Neural cell (in vitro differentiated cells): Measurements from ENCODE around the gene LRRC26. TPM values are rescaled to one million over a fixed set of nuclear protein-coding genes. Genes with fewer than 3 reads are reported as not detected.

Experiments
- H2AFZ ChIP-seq: fragments of 200-600, 300-800 bp; sonication (generic), shearing (Covaris generic); 2 replicates; pipeline ENCODE4 v1.6.0; 2014; ENCODE audit warnings: low read depth, mild to moderate bottlenecking, antibody characterized with exemption, low read length, moderate library complexity
- H3F3A ChIP-seq: fragments of 200-600 bp; shearing (Covaris generic); 2 replicates; pipeline ENCODE4 v1.6.1; 2016; ENCODE audit warnings: mild to moderate bottlenecking, moderate library complexity, mixed read lengths, antibody characterized with exemption, low read length; ENCODE audit not compliant: insufficient read depth, poor library complexity, severe bottlenecking
- H3K27ac ChIP-seq: fragments of 200-600, 300-800 bp; sonication (generic), shearing (Covaris generic); 2 replicates; pipeline ENCODE4 v1.5.1; 2014; ENCODE audit warnings: mild to moderate bottlenecking, low read length, moderate library complexity
- H3K27me3 ChIP-seq: fragments of 300-800, 200-600 bp; sonication (generic), shearing (Covaris generic); 2 replicates; pipeline ENCODE4 v1.6.0; 2014; ENCODE audit warnings: mild to moderate bottlenecking, low read depth, low read length, moderate library complexity; ENCODE audit not compliant: insufficient read depth
- H3K36me3 ChIP-seq: fragments of 300-800, 200-600 bp; sonication (generic), shearing (Covaris generic); 2 replicates; pipeline ENCODE4 v1.5.1; 2014; ENCODE audit warnings: mild to moderate bottlenecking, antibody characterized with exemption, low read length, moderate library complexity; ENCODE audit not compliant: insufficient read depth
- H3K4me2 ChIP-seq: fragments of 300-800, 200-600 bp; sonication (generic), shearing (Covaris generic); 2 replicates; pipeline ENCODE4 v1.6.0; 2014; ENCODE audit warnings: mild to moderate bottlenecking, low read length
- H3K4me3 ChIP-seq: fragments of 300-800, 200-600 bp; sonication (generic), shearing (Covaris generic); 2 replicates; pipeline ENCODE4 v1.5.1; 2014; ENCODE audit warnings: mild to moderate bottlenecking, low read length, moderate library complexity
- H3K79me2 ChIP-seq: fragments of 200-600 bp; shearing (Covaris generic); replicated peaks from 2 replicates; pipeline ENCODE4 v1.6.0; 2014; ENCODE audit warnings: mild to moderate bottlenecking, low read length, moderate library complexity; ENCODE audit not compliant: insufficient read depth
- H3K9ac ChIP-seq: fragments of 300-800, 200-600 bp; sonication (generic), shearing (Covaris generic); 2 replicates; pipeline ENCODE4 v1.6.1; 2016; ENCODE audit warnings: mild to moderate bottlenecking, low read length, mixed read lengths
- H3K9me2 ChIP-seq: fragments of 200-600 bp; shearing (Covaris generic); 2 replicates; pipeline ENCODE4 v1.6.1; 2016; ENCODE audit warnings: mild to moderate bottlenecking, low read length, mixed read lengths; ENCODE audit not compliant: insufficient read depth
- H3K9me3 ChIP-seq: fragments of 200-600, 300-800 bp; sonication (generic), shearing (Covaris generic); 2 replicates; pipeline ENCODE4 v1.6.1; 2016; ENCODE audit warnings: mild to moderate bottlenecking, mixed run types, low read length, moderate library complexity, mixed read lengths
- H4K20me1 ChIP-seq: fragments of 200-600 bp; shearing (Covaris generic); 2 replicates; pipeline ENCODE4 v1.6.1; 2016; ENCODE audit warnings: mild to moderate bottlenecking, mixed run types; ENCODE audit not compliant: insufficient read depth
- CTCF ChIP-seq: fragments of 450-650 bp; IDR thresholded peaks from 2 replicates; pipeline ENCODE4 v1.5.1; 2014; ENCODE audit warnings: antibody characterized with exemption, mild to moderate bottlenecking, moderate library complexity; ENCODE audit not compliant: poor library complexity, severe bottlenecking
- EP300 ChIP-seq: fragments of 450-650 bp; conservative IDR thresholded peaks from 2 replicates; pipeline ENCODE4 v1.6.1; 2014; ENCODE audit warnings: antibody characterized with exemption, mild to moderate bottlenecking, moderate library complexity; ENCODE audit not compliant: poor library complexity, severe bottlenecking
- EZH2 ChIP-seq: fragments of 200-600, 300-800 bp; shearing (Covaris generic), sonication (generic); IDR thresholded peaks from 2 replicates; pipeline ENCODE4 v1.6.1; 2014; ENCODE audit warnings: antibody characterized with exemption, low read length, borderline replicate concordance, mild to moderate bottlenecking; ENCODE audit not compliant: insufficient read depth, poor library complexity, severe bottlenecking
- MXI1 ChIP-seq: fragments of 450-650 bp; conservative IDR thresholded peaks from 2 replicates; pipeline ENCODE4 v1.6.1; 2014; ENCODE audit warnings: antibody characterized with exemption, mild to moderate bottlenecking; ENCODE audit not compliant: poor library complexity, severe bottlenecking
- POLR2AphosphoS5 ChIP-seq: IDR thresholded peaks from 2 replicates; pipeline ENCODE4 v1.6.1; 2012
- RAD21 ChIP-seq: fragments of 450-650 bp; conservative IDR thresholded peaks from 2 replicates; pipeline ENCODE4 v1.6.1; 2014; ENCODE audit warnings: antibody characterized with exemption, mild to moderate bottlenecking, moderate library complexity
- REST ChIP-seq: IDR thresholded peaks from 2 replicates; pipeline ENCODE4 v1.6.1; 2012; ENCODE audit warnings: borderline replicate concordance
- SMC3 ChIP-seq: fragments of 450-650 bp; conservative IDR thresholded peaks from 2 replicates; pipeline ENCODE4 v1.6.1; 2014; ENCODE audit warnings: antibody characterized with exemption, mild to moderate bottlenecking, moderate library complexity; ENCODE audit not compliant: poor library complexity
- TAF1 ChIP-seq: IDR thresholded peaks from 2 replicates; pipeline ENCODE4 v1.6.1; 2012; ENCODE audit warnings: low read depth
- polyA plus RNA-seq: library from polyadenylated mRNA; depleted of rRNA; stranded (reverse); fragments of >200 nt; gene quantifications from 2 replicates; pipeline ENCODE4 v1.2.3, GENCODE V29; 2014

Gene LRRC26
- polyA plus RNA-seq, 1 donor from 2014 or later, result 2.2 TPM

GRCh38 chr9:137178939-137179630 lies 9.2 kb upstream of the LRRC26 start:
- no peaks in the 10 kb centered on the region for H3K9me3 ChIP-seq
- no peaks in the 10 kb centered on the region for H3K79me2 ChIP-seq
- H3K4me3 ChIP-seq, result no peak overlapping the region
- no peaks in the 10 kb centered on the region for H3K36me3 ChIP-seq
- no peaks in the 10 kb centered on the region for H3F3A ChIP-seq
- H3K9ac ChIP-seq, result no peak overlapping the region
- H3K27ac ChIP-seq, result no peak overlapping the region
- H4K20me1 ChIP-seq, result no peaks in the 10 kb centered on the region
- TF ChIP-seq RAD21, result no peak
- no peak for TF ChIP-seq EP300
- TF ChIP-seq EZH2, result no peak
- no peak for TF ChIP-seq SMC3
- no peak for TF ChIP-seq REST
- TF ChIP-seq CTCF, result no peak
- no peak for TF ChIP-seq TAF1
- TF ChIP-seq POLR2AphosphoS5, result no peak
- no peak for TF ChIP-seq MXI1
- no peak overlapping the region for H2AFZ ChIP-seq
- H3K27me3 ChIP-seq, result no peaks in the 10 kb centered on the region
- H3K9me2 ChIP-seq, result no peaks in the 10 kb centered on the region
- H3K4me2 ChIP-seq, result no peak overlapping the region

- H3K27me3 ChIP-seq, result no peaks in the 10 kb centered on the region
- no peaks in the 10 kb centered on the region for H3K9me3 ChIP-seq
- H3K9ac ChIP-seq, result no peak overlapping the region
- no peaks in the 10 kb centered on the region for H3K9me2 ChIP-seq
- no peak overlapping the region for H3K4me2 ChIP-seq
- H3K36me3 ChIP-seq, result no peaks in the 10 kb centered on the region
- no peak overlapping the region for H2AFZ ChIP-seq
- TF ChIP-seq POLR2AphosphoS5 (no peak), EP300 (no peak), EZH2 (no peak), REST (no peak), MXI1 (no peak)
- no peaks in the 10 kb centered on the region for H3K79me2 ChIP-seq
- no peaks in the 10 kb centered on the region for H4K20me1 ChIP-seq
- H3K4me3 ChIP-seq, result no peak overlapping the region
- no peaks in the 10 kb centered on the region for H3F3A ChIP-seq
- no peak overlapping the region for H3K27ac ChIP-seq
These were observed 8.5 kb upstream of the LRRC26 start for GRCh38 chr9:137178201-137178938.
